GM19463 (cell line): Measurements from ENCODE around the gene S100A12.

ENCODE experiments used
- ATAC-seq: cut with Tn5 transposase; IDR thresholded peaks from one replicate; pipeline ENCODE4 v1.9.1; 2021; ENCODE audit warnings: mild to moderate bottlenecking, moderate library complexity; ENCODE audit not compliant: unreplicated experiment

The S100A12 gene

DNA sequence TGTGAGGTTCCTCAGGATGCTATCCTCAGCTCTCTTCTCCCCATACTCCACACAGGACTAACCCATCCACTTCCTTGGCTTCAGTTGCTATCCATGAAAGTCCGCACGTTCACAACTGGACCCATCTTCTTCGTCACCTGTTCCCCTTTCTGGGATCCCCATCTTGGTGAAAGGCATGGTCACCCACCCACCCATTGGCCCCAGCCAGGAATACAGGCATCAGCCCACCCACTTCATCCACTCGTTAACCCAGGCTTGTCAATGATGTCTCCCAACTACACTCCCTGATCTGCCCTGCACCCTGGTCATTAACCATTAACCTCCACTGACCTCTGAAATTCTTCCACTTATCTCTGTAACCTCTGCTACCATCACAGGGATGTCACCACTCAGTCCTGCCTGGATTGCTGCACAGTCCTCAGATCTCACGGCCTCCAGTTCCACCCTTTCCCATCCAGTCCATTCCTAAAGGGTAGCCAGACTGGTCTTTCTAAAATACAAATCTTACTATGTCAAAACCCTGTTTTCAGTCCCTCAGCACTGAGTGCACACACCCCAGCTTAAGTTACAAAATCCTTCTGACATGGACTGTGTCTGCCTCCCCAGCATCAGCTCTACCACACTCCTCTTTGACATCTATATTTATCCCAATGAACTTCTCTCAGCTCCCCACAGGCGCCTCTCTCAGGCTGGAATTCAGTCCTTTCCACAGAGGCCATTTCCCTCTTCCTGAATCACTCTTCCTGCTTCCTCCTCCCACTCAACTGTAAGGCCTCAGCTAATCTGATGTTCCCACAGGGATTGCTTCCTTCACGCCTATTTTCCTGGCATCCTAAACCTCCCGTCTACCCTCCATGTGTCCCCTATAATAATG lies 37.2 kb downstream of the S100A12 start:
- no peak for ATAC-seq

DNA sequence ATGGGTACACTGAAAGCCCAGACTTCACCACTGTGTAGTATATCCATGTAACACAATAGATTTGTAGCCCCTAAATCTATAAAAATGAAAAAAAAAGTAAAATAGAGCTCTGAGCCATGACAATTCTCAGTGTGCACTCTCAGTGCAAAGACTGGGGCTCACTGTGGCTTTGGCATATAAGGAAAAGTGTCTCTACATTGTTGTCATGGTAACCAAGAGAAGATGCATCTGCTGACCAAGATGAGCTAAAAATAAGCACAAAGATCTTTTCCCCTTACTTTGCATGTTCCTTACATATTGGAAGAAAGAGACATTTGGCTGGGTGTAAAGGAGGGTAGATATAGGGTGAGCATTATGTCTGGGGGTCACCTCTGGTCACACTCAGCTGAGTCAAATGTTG lies 38.8 kb downstream of the S100A12 start:
- ATAC-seq = no peak

- no peak for ATAC-seq
These were observed 41.5 kb downstream of the S100A12 start for GRCh38 chr1:153333902-153334301.

GRCh38 chr1:153324912-153325311 lies 50.5 kb downstream of the S100A12 start:
- no peak for ATAC-seq
